ENCODE results near the gene AGBL1. TPM values are rescaled to one million over a fixed set of nuclear protein-coding genes. Genes with fewer than 3 reads are reported as not detected.
A peak's percentile ranks its signal among the peaks of the same experiment; 100 is the strongest.

Gene AGBL1
- polyA plus RNA-seq (ENCODE audit: insufficient read length in 4 of 4) = under 1 TPM; 0.06 to 0.15 (median 0.10) TPM

GRCh38 chr15:86079508-86080266 is at the start of gene AGBL1:
AGBL1 (plus strand) TSS chr15:86079871.
- DNase-seq (ENCODE audit: low read depth in 4 of 4, low spot score in 3 of 4) = no peak

- DNase-seq (ENCODE audit: low read depth in 4 of 4, low spot score in 3 of 4) = no peak
Measured at GRCh38 chr15:86034904-86035303, 44.8 kb upstream of the AGBL1 start.

DNA sequence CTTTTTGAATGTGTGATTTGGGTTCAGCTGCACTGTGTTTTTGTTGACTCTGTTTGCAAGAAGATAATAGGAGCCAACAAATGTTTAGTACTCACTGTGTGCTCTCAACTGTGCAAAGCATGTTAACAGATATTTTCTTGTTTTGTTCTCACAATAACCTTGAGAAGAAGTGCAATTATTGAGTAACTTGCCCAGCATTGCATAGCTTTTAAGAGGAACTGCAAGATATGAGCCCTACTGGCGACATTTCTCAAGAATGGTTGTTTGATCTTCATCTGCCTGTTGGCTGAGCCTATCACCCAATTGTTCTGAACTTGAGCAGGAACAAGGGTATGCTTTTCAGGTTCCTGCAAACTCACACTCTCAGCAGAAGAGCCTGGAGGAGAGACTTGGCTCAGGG is 43.4 kb upstream of the AGBL1 start:
- no peak for DNase-seq (ENCODE audit: low read depth in 4 of 4, low spot score in 3 of 4)

DNA sequence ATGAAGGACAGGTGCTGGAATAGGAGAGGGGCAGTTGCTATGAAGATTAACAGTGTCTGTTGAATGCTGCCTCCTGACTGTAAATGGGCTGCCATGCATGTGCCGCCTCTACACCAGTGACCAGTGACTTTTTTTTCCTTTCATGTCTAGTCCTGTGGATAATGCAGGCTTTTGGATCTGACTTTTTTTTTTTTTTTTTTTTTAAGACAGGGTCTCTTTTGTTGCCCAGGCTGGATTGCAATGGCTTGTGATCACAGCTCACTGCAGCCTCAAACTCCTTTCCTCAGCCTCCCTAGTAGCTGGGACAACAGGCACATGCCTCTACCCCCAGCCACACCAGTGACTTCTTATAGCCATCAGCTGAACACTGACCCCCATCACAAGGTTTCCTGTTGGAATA is 41.2 kb upstream of the AGBL1 start:
- DNase-seq (ENCODE audit: low read depth in 4 of 4, low spot score in 3 of 4) = no peak

DNA sequence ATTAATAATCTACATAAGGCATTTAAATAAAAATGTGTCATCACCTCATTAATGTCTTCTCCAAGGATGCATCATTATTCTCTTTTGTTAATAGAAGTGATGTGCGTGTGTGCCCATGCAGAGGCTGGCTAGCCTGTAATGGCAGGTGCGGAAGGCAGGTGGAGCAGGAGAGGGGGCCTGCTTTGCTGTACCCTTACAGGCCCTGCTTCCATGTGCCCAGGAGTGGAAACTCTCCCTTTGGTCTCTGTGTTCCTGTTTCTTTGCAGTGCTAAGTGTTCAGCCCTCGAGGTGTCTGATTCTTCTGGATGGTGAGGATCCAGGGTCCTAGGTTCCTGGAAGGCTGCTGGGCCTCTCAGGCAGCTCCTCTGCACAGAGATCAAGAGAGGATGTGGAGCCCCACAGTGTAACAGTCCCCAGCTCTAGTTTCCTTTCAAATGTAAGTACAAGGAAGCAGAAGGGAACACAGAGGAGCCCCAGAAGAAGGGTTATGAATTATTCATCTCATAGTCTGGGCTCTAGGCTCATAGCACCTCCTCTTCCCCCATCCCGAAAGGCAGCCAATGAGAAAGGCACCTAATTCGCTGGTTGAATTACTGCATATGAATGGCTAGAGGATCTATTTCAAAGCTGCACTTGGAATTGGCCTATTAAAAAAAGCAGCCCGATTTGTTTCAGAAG is 39.2 kb upstream of the AGBL1 start:
- no peak for DNase-seq (ENCODE audit: low read depth in 4 of 4, low spot score in 3 of 4)

DNA sequence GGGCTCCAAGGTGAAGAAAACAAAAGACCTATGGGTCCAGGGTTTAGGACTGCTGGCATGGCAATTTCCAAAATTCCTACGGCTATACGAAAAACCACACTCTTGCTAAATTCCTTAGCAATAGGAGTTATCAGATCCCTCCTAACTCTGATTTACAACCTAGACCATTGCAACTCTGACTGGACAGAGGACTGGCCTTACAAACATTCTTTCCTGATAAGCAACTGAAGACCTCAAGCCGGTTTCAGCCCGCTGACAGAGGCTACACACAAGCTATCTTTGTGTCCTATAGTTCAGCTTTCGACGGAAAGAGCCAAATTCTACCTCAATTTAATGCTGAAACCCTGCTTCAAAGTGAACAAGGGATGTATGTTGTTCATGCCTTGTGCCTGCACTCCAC is 38.3 kb upstream of the AGBL1 start:
- peak in 1 of 4 donors; percentile 12 for DNase-seq (ENCODE audit: low read depth in 4 of 4, low spot score in 3 of 4)

DNA sequence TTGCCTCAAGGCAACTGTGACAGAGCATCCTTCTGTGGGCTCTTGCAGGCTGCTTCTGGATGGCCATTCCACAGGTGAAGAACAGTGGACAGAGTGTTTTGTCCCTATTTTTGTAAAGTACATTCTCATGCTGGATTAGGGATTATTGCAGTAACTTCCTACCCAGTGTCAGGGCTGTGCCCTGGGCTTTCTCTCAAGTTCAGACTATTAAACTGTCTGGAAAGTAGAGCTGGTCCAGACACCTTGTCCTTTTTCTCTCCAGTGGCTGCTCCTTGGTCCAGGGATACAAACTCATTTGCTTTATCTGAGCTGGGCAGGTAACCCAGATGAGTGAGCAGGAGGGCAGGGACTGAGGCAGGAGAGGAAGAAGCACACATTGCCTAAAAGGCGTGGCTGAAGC is 37.4 kb upstream of the AGBL1 start:
- no peak for DNase-seq (ENCODE audit: low read depth in 4 of 4, low spot score in 3 of 4)

GRCh38 chr15:86044981-86045380 is 34.7 kb upstream of the AGBL1 start:
- DNase-seq (ENCODE audit: low read depth in 4 of 4, low spot score in 3 of 4) = no peak

DNA sequence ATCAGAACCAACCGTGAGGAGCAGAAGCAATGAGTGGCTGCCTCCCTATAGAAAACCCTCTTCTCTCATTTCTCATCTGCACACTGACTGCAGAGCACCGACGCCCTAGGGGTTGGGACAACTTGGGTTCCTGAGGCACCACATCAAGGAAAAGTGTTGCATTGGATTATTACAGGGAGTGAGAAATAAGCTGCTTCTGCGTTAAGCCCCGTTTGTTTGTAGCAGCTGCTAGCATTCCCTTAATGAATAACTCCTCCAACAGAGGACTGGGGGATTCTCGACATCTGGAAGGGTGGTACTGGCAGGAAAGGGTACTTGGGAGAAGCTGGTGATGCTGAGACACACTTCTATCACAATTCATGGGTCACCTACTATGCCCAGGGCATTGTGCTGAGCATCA is 25.3 kb upstream of the AGBL1 start:
- DNase-seq (ENCODE audit: low read depth in 4 of 4, low spot score in 3 of 4) = no peak

DNA sequence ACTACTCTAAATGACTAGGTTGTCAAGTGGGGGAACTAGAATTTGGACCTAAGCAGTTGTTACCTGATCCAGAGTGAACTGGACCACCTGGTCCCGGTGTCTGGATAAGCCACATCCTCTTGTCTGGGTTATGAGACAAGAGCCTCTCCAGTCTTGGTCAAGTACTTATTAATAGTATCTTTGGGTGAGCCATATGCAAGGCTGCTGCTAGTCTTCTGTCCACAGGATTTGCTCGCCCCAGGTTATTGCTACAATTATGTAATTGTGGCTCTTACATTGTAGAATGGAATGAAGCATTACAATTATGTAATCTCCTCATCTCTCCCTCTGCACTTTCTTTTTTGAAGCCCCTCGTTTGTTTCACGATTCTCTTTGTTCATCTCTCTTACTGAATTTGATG is 24.0 kb upstream of the AGBL1 start:
- no peak for DNase-seq (ENCODE audit: low read depth in 4 of 4, low spot score in 3 of 4)

DNA sequence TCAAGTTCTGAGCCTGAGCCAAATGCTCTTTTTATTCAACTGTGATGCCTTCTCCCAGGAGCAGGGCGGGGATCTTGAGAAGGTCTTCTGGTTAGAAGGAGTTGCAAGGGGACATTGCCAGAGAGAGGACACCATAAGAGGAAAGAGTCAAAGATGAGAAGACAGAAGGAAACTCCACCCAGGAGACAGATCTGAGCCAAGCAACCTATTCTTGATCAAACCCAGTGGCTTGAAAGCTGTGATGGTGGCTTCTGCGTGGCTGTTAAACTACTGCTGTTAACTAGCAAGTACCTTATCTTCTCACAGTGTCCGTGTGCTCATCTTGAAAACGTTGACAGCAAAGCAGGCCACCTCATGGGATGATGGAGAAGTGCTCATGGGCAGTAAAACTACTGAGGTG is 19.8 kb upstream of the AGBL1 start:
- no peak for DNase-seq (ENCODE audit: low read depth in 4 of 4, low spot score in 3 of 4)

- DNase-seq (ENCODE audit: low read depth in 4 of 4, low spot score in 3 of 4) = no peak
Measured at GRCh38 chr15:86060674-86061073, 19.0 kb upstream of the AGBL1 start.

GRCh38 chr15:86061581-86061980 is 18.1 kb upstream of the AGBL1 start:
- DNase-seq (ENCODE audit: low read depth in 4 of 4, low spot score in 3 of 4) = no peak

DNA sequence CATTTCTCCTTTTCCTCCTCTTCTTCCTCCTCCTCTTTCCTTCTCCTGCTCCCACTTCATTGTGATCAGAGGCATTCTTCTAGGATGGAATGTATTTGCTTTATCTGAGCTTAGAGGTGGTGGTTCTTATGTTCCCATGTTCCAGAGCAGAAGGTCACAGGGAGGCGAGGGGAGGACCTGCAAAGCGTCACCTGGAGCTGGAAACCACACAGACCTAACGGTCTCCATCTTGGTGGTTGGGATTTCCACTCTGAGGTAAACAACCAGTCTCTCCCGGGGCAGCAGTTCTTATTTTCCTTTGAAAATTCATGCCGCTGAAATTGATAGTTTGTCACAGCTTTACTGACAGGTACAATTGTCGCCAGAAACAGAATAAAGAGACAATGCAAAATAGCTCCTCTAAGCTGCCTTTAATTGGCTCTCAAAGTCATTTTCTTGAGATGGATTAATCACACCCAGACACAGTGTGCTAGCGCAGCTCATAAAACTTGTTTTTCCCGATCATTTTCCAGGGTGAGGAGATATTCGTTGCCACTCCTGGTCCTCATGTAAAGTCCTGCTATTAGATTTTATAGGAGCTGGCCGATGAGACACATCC is 16.9 kb upstream of the AGBL1 start:
- no peak for DNase-seq (ENCODE audit: low read depth in 4 of 4, low spot score in 3 of 4)

DNA sequence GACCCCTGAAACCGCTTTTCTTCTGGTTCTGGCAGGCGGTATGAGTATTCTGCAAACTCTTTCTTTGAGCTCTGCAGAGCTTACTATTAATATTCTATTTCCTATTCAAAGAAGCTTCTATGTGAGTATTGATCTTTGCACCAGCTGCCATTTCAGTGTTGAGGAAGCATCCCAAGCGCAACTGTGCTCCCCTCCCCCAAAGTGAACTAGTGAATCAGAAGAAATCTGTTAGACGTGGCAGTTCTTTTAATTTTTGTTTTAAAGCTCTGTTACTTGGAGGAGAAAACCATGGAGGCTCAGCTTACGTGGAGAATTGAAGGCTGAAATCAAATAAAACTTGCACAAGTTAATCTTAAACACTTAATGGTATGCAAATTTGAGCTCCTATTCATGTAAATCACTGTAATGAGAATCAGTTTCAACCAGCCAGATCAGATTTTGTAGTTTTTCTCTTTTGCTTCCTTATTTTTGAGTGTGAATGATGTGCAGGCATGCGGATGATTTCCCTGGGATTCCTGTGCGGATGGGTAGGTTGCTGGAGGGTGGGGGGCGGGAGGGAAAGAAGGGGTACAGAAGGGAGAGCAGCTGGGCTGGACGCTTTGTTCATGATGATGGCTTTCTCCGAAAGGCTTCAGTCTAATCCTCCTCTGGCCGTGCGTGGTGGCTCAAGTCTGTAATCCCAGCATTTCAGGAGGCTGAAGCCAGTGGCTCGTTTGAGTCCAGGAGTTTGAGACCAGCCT is 16.1 kb upstream of the AGBL1 start:
- DNase-seq (ENCODE audit: low read depth in 4 of 4, low spot score in 3 of 4) = no peak

DNA sequence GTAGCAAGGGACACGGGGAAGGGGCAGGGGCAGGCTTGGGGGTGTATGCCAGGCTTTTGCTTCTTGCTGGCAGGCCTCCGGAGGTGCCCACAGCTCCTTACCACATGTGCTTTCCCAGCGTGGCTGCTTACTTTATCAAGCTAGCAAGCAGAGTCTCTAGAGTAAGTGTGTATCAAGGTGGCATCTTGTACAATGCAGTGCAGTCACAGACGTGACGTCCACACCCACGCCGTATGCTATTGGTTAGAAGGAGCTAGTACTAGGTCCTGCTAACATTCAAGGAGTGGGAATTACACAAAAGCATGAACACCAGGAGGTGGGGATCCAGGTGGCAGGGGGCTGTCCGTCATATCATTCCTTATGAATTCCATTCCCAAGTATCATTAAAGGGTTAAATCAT is 15.3 kb upstream of the AGBL1 start:
- no peak for DNase-seq (ENCODE audit: low read depth in 4 of 4, low spot score in 3 of 4)

DNA sequence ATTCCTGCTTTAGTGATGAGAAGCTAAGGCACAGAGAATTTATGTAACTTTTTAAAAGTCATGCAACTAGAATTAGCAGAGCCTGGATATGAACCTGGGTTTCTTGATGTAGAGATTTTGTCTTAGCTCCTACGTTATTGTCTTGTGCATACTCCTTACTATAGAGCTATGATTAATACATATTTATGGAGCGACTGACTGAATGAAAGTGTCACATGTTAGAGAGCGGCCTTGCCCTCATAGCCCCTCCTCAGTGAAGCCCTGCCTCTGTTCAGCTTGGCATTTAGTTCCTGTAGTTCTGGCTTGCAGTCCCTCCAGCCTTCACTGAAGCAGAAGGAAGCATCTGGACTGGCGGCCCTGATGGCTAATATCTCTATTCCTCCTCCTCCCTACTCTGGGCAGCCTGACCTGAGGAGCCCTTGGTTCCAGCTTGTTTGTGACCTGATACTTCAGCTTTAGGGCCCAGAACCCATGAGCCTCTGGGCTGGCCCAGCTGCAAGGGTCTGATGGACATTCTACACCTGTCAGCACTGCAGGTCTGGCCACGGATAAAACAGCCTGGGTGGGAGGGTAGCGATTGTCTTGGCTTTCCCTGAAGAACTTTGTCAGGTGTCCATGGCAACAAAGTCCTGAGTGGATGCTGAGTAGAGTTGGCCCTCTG is 13.4 kb upstream of the AGBL1 start:
- no peak for DNase-seq (ENCODE audit: low read depth in 4 of 4, low spot score in 3 of 4)

DNA sequence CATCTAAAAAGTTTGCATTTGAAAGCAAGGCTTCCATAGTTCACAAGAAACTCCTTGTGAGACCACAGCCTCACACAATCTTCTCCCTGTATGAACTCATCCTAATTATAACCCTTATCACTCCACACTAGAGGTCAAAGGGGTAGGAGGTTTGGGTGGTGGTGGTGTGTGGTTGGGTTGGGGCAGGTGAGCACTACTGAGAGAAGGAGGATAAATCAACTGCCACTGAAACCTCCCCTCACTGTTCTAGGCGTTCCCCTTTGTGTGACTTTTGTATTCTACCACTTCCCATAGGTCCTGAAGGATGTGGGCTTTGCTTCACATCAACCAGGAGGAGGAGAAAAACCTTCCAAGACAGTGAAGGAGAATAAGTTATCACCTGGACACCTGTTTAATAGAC is 6.4 kb upstream of the AGBL1 start:
- no peak for DNase-seq (ENCODE audit: low read depth in 4 of 4, low spot score in 3 of 4)

DNA sequence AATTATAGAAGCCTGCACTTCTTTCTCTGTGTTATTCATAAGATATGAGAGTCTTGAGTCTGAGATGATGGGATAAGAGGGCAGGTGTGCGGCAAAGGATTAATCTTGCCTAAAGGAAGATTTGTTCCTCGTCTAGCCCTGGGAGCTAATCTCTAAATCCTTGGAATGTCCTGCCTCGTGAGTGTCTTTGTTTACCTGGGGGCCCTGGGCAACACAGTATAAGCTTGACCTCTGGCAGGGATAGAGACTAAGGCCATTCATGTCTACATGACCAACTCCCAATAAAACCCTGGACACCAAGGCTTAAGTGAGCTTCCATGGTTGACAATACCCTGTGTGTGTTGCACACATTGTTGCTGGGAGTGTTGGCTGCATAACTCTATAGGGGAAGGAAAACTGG is 3.2 kb upstream of the AGBL1 start:
- DNase-seq (ENCODE audit: low read depth in 4 of 4, low spot score in 3 of 4) = no peak

DNA sequence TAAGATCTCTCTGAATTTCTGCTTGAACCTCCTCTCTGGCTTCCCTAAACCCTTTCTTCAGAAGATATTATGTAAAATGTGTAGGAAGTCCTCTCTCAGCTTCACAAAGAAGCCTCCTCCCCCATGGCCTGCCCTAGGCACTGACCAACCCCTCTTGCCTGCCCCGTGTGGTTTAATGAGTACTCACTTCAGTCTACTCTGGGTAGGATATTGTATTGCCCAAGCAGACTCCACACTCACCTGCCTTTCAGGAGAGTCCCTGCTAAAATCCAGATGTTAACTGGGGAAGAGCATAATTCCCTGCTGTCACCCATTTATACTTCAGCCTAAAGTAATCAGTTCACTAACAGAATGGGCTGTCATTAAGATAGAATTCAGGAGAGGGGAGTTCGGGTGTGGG is 2.6 kb upstream of the AGBL1 start:
- no peak for DNase-seq (ENCODE audit: low read depth in 4 of 4, low spot score in 3 of 4)

DNA sequence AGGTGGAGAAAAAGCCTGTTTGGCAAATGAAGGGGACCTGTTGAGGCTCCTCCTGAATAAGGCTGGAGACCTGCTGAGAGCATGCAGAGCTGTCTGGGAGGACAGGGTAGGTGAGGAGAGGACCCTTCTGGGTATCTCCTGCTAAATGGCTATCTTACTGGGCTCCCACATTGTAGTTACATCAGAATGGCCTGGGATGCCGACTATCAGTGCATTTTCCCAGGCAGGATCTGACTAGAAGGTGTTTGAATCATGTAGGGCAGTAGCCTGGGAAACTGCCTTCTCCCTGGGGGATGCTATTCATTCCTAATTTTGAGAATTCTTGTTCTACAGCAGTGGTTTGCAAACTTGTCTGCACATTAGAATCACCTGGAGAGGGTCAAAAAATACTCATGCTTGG is 631 bp downstream of the AGBL1 start:
- no peak for DNase-seq (ENCODE audit: low read depth in 4 of 4, low spot score in 3 of 4)
